Epithelial cell of esophagus (primary cell): ENCODE results near the gene SERBP1.
"Not testable (repeated sequence)": the region's sequence is repeated elsewhere in the genome, so short reads cannot be mapped to it uniquely, and the experiment has no call there.

Source experiments
- DNase-seq: peaks from one replicate; pipeline ENCODE4 v3.0.0; 2010; ENCODE audit warnings: low read depth
- H3K4me3 ChIP-seq: 2 replicates; pipeline ENCODE4 v1.5.1; 2011; ENCODE audit warnings: mild to moderate bottlenecking, low read length, control low read depth
- TF ChIP-seq, protein P1 (sequence below): IDR thresholded peaks from 2 replicates; pipeline ENCODE4 v1.5.1; 2011; ENCODE audit warnings: low read depth, mild to moderate bottlenecking, low read length, control low read depth, inconsistent platforms; ENCODE audit not compliant: insufficient read depth; ENCODE audit errors: missing control alignments

Gene SERBP1

DNA sequence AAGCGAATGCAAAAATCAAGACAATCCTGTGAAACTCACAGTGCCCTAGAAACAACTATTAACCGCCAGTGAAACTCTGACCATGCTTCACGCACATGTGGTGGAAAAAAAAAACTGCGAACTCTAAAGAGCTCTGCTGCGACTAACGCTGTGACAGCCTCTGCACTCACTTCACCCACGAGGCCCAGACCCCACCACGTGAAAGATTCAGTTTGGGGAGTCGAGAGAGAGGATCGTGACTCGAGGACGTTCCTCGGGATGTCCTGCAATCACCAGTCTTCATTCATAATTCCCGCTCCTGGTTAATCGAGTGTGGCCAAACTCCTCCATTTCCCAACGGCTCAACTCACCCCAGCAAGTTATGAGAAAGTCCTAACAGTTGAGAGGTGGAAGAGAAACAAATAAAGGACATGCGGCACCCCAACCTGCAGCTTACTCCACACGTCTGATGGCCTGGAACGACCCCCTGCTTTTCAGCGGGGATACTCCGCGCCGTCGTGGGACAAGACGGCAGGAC lies 1.1 kb downstream of the SERBP1 start:
- no peak for DNase-seq
- peak overlapping the region; percentile 68 for H3K4me3 ChIP-seq
- TF ChIP-seq, protein P1, sequence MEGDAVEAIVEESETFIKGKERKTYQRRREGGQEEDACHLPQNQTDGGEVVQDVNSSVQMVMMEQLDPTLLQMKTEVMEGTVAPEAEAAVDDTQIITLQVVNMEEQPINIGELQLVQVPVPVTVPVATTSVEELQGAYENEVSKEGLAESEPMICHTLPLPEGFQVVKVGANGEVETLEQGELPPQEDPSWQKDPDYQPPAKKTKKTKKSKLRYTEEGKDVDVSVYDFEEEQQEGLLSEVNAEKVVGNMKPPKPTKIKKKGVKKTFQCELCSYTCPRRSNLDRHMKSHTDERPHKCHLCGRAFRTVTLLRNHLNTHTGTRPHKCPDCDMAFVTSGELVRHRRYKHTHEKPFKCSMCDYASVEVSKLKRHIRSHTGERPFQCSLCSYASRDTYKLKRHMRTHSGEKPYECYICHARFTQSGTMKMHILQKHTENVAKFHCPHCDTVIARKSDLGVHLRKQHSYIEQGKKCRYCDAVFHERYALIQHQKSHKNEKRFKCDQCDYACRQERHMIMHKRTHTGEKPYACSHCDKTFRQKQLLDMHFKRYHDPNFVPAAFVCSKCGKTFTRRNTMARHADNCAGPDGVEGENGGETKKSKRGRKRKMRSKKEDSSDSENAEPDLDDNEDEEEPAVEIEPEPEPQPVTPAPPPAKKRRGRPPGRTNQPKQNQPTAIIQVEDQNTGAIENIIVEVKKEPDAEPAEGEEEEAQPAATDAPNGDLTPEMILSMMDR, result no peak

DNA sequence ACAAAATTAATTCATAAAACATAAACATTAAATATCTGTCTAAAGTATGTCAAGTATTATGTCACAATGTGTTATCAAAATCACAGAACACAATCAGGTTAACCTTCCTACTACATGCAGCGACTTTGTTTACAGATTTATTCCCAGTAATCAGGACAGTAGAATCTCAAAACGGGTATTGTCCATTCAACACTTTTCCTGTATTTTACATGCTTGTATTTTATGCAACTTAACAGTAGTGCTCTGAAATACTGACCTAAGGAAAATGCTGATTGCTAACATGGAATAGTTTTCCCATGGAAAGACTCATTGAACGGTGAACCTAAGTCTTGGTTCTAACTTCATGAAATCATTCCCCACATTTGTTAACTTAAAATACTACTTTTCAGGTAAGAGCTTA lies 2.3 kb downstream of the SERBP1 start:
- TF ChIP-seq, protein P1, result no peak
- DNase-seq, result no peak
- H3K4me3 ChIP-seq, result peak overlapping the region; percentile 68

DNA sequence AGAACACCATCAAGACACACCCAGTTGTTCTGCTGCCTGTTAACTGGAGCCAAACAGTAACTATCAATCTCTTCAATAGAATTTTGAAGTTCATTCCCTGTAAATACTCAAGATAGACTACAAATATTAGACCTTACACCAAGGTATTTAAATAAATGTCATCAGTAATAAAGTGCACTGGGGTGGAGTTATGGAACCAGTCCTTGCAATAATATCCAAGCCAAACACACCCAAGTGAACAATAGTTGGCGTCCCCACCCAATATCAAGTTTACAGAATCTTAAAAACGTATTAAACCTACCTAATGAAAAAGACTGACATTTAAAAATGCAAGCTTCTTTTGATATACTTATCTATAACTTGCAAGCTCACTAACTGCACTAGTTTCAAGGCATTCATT lies 2.7 kb downstream of the SERBP1 start:
- peak overlapping the region; percentile 68 for H3K4me3 ChIP-seq
- TF ChIP-seq, protein P1, result no peak
- no peak for DNase-seq

DNA sequence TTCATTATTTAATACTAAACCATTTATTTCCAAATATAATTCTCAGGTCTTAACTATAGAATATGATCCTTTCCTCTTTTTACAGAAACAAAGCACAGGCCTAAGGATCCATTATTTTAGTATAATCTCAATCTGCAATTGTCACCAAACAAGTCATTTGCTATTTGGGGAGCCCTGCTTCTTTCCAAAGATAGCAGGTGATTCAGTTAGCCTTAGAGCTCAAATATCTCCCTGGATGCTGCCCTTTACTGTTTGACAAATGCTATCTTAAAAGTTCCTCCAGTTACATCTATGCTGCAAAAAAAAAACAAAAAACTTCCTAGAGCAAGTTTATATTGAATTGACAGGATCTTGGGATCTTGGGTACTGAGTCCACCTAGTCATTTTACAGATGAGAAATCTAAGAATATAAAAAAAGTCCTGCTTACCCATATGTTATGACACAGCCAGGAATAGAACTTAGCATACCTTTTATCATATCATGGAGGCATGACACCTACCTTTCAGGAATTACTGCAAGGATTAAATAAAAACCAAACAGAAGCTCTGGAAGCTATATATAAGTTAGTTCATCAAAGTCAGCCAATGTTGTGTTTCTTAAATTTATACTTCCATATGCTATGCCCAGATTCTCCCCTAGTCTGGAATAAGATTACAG lies 9.2 kb downstream of the SERBP1 start:
- TF ChIP-seq, protein P1, result no peak
- no peak for DNase-seq

DNA sequence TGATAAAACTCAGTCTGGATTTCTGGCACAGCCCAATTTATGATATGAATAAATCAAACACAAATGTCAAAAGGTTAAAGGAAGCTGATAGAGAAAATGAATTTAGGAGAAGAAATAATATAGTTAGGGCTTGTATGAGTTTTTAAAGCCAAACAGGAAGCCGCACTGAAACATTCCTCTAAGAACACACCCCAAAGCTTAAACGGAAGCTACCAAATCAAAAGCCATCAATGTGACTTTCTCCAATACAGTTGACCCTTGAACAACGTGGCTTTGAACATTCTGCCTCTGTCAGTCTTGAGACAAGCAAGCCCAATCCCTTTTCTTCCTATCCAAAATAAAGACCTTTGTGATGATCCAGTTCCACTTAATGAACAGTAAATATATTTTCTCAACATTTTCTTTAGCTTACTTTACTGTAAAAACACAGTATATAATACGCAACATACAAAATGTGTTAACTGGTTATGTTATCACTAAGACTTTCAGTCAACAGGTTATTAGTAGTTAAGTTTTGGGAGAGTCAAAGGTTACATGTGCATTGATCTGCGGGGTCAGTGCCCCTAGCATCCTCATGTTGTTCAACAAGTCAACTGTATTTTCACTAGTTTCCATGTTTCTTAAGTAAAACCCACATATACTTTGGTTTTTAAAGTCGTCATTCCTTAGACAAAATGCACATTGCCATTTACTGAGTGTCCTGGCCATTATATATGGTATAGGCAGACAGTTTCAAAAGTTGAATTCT lies 11.2 kb downstream of the SERBP1 start:
- TF ChIP-seq, protein P1, result no peak
- H3K4me3 ChIP-seq, result no peak overlapping the region
- no peak for DNase-seq

More for the DNA sequence above, 9.2 kb downstream of the SERBP1 start:
- H3K4me3 ChIP-seq, result no peak overlapping the region

DNA sequence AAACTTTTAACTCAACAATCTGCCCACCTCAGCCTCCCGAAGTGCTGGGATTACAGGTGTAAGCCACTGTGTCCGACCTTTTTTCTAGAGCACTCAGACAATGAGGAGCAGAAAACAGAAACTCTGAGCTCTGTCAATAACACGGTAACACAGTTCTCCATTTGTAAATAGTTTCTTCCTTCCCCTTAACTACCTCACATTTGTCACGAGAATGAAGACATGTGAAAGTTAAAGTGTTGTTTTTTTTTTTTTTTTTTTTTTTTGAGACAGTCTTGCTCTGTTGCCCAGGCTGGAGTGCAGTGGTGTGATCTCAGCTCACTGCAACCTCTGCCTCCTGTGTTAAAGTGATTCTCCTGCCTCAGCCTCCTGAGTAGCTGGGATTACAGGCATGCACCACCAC lies 12.5 kb downstream of the SERBP1 start:
- not testable (repeated sequence) for DNase-seq

DNA sequence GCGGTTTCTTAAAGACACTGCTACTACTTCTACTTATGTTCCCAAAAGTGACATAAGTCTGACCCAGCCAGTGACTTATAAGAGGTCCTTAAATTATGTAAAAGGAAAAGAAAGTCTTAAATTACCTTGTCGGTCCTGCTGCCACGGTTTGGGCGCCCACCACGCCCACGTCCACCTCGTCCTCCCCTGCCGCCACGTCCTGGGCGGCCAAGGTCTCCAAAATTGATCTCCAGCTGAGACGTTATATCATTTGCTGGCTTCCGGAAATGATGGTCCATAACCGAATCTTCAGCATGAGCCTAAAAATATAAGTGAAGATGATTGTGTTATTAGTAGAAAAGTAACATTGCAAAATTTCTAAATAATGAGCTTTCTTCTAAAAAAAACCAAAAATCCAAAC lies 15.2 kb downstream of the SERBP1 start:
- H3K4me3 ChIP-seq, result no peak overlapping the region
- TF ChIP-seq, protein P1, result no peak
- DNase-seq, result no peak

More for the DNA sequence above, 12.5 kb downstream of the SERBP1 start:
- not testable (repeated sequence) for H3K4me3 ChIP-seq
